SIG-M5 treated with dmso at 0.1 percent for 504 hours (cell line): ENCODE measurements around the gene CNTN3.

Source experiments
- DNase-seq: peaks from one replicate; lab custom pipeline; 2025; ENCODE audit not compliant: unreplicated experiment; lab: John Stamatoyannopoulos, UW

The CNTN3 gene

DNA sequence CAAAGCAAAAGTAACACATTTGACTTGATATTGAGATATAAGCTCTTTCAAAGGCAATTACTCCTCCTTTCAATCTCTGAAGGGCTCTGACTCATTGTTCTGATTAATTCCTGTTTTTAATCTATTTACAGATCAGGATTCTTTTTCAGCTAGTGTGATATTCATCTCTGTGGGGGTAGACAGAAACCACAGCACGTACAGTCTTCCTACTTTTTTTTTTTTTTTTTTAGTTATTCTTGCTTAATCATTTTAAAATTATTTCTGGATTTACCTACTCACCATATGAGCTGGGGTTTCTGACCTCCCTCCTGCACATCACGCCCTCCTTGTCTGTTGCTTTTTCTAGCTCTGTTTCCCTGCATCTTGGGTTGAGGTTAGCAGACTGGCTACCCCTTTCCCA, 1.4 kb downstream of the CNTN3 start:
- DNase-seq: no peak

DNA sequence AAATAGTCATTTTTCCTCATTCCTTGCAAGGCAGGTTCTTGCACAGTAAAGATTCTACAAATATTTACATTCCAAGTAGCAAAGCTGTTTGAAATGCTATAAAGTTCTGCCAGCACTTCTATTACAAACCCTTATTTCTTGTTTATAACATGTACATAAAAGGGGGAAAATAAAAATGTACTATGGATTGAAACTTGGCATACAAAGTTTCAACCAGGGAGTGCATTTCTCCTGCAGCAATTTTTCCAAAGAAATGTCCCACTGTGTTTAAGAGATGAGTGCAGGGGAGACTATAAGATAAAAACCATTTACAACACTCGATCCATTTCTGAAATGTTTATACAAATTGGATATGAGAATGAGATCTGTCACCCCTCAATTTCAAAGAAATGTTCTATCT, 3.3 kb downstream of the CNTN3 start:
- DNase-seq: no peak

- no peak for DNase-seq
These were observed 6.7 kb downstream of the CNTN3 start for GRCh38 chr3:74607803-74608202.

DNA sequence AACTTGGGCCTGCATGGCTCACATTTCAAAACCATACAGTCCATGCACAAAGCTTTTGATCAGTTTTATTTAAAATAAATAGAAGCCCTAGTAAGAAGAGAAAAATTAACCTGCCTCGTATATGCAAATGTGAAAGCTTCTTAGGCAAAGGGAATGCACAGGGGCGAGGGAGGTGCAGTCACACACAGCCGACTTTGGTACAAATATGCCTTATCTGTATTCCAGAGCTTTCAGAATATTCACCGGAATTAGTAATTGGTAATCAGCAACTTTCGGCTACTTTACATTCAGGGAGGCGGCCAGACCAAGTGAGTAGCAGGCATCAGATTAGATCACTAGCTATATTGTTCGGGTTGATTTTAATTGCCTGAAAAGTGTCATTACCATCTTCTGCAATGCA, 7.5 kb downstream of the CNTN3 start:
- no peak for DNase-seq

DNA sequence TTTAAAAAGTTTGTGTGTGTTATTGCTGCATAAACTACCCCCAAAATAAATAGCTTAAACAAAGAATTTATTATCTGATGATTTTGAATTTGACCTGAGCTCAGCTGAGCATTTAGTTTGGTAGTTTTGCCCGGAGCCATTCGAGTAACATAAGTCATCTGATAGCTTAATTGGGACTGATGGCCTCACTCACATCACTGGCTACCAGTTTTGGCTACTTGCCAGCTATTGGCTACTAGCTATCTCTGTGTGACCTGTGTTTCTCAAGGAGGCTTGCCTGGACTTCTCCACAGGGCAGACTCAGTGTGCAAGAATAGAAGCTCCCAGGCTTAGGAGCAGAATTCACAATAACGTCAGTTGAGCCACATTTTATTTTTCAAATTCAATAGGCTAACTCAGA, 9.0 kb downstream of the CNTN3 start:
- DNase-seq: no peak

- DNase-seq: no peak
These were observed 11.2 kb downstream of the CNTN3 start for GRCh38 chr3:74603292-74603691.

DNA sequence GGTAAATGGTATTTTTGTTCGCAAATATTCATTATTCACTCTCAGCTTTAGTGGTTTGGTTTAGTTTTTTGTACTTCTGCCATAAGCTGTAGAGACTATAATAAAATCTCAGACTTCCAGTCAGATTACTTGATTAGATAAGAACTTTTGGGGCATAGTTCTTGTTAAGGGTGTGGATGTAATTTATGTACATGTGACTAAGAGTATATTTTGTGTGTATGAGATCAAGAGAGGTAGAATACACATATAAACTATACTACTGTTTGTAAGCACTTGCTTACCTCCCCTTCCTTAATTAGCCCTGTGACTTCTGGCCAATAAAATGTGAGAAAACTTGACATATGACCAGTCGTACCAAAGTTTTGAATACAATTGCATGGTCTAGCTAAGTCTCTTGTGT, 12.0 kb downstream of the CNTN3 start:
- no peak for DNase-seq

GRCh38 chr3:74601793-74602192, 12.7 kb downstream of the CNTN3 start:
- no peak for DNase-seq

DNA sequence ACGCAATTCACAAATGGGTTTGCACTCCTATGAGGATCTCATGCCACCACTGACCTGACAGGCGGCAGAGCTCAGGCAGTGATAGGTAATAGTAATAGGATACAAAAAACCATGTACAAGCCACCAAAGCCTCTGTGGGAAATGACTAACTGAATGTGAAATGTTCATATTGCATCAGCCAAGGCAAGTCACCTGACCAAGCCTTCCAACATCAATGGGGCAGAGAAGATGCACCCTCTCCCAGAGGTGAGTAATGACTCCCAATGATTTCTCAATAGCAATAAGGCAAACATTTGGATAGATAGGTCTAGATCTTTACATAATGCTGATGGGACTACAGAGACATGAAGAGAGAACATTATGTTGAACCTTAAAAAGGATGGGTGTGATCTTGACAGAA, 14.9 kb downstream of the CNTN3 start:
- no peak for DNase-seq

- no peak for DNase-seq
These were observed 21.3 kb downstream of the CNTN3 start for GRCh38 chr3:74593152-74593551.

DNA sequence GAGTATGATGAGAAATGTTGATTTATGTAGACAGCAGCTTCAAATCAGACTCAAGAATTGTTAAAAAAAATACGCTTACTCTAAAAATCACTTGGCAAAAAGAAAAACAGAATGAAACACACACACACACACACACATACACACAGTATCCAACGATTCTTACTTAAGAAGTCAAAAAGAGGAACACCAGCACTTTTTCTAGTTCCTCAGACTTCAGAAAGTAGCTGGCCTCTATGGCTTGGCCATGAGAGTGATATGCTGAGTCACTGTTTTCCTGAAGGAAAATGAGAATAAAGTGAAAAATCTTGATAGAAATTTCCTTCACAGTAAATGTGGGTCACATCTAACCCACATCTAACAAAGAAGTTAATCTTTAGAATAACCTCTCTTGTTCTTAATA, 22.1 kb downstream of the CNTN3 start:
- DNase-seq: peak; percentile 5

DNA sequence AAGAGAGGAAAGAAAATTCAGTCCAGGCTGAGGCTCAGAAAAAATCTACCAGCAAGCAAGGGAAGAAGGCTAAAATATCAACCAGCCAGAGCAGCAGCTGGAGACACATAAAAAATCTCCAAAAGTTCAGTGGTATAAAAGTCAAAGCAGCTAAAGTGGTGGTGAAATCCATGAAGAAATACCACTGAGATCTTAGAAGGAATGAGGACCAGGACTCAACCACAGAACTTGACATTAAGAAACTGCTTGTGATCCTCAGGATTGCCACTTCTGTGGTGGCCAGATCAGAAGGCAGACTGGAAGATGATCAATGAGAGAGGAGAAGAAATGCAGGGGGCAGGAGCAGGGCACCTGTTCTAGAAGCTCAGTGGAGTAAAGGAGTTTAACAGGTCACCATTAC, 22.5 kb downstream of the CNTN3 start:
- DNase-seq: no peak

- DNase-seq: no peak
These were observed 23.1 kb downstream of the CNTN3 start for GRCh38 chr3:74591342-74591741.

DNA sequence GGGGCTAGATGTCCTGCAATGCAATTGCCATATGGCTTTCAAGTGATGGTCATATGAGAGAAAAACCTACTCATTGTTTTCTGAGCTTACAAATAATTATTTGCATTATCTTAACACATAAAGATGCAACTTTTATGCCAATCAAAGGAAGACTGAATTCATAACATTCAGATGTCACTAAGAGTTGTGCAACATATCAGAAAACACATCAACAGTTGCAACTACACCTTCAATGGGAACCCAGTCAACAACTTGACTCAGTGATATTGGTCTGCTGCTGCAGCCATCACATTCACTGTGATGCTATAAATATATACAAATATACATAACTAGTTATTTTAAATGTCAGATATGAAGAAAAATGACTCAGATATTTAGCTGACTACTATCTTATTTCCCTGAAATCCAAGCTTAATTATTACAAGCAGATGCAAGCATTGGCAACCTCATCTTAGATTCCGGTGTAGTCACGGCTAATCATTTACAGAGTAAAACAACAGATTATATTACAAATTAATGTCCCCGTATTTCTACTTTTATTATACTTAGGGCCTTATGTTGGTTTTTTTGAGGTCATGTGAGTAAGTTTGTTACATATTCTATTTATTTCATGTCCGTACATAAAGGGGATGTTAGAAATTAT, 23.7 kb downstream of the CNTN3 start:
- DNase-seq: no peak

- DNase-seq: no peak
These were observed 29.7 kb downstream of the CNTN3 start for GRCh38 chr3:74584782-74585181.

DNA sequence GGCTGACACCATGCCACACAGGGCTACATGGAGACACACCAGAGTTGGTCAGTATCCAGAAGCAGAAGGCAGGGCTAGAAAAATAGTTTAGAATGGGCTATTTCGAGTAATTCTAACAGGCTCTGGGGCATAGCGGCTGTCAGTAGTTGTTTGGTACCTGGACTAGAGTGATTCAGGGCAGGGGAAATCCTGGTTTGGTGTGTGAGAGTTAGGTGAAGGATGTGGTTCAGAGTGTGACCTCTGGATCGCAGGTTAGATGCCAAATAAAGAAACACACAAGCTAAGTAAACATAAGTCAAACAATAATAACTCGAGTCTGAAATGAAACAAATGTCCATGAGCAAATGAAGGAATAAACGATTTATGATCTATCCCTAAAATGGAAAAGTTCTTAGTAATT, 31.5 kb downstream of the CNTN3 start:
- DNase-seq: no peak

DNA sequence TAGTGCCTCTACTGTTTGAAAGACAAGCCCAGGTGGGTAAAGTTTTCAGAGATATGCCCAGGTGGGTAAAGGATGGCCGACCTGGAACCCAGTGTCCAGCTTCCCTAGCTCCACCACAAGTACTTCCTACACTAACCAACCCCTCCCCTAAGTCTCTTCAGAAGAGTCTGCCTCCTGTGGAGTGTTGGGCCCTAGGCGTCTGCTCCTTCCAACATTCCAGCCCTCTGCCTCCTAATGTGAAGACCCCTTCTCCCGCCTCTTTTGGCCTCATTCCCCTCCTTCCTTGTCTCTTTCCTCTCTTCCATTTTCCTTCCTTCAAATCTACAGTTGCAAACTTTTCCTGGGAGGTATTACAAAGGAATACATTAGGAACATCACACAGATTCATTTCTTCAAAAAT, 38.6 kb downstream of the CNTN3 start:
- no peak for DNase-seq

GRCh38 chr3:74571118-74571517, 43.3 kb downstream of the CNTN3 start:
- no peak for DNase-seq
